GM13976 (cell line): ENCODE data around the gene CUEDC1.

Experiments
- DNase-seq: peaks from one replicate; pipeline ENCODE4 v3.0.0; 2012; ENCODE audit warnings: low spot score
- in situ Hi-C: fragments of 300-500 bp; cut with MboI; formaldehyde crosslinking; loops from one replicate; pipeline ENCODE4 v1.12.0; 2022; ENCODE audit warnings: low sequenced_read_pairs, mixed read lengths, inconsistent platforms; ENCODE audit not compliant: unreplicated experiment
- TF ChIP-seq, protein P1 (sequence below): IDR thresholded peaks from 2 replicates; pipeline ENCODE4 v1.5.1; 2012; ENCODE audit warnings: borderline replicate concordance, mild to moderate bottlenecking; ENCODE audit not compliant: insufficient read depth; ENCODE audit errors: extremely low read depth, missing control alignments, control extremely low read depth

The CUEDC1 gene

DNA sequence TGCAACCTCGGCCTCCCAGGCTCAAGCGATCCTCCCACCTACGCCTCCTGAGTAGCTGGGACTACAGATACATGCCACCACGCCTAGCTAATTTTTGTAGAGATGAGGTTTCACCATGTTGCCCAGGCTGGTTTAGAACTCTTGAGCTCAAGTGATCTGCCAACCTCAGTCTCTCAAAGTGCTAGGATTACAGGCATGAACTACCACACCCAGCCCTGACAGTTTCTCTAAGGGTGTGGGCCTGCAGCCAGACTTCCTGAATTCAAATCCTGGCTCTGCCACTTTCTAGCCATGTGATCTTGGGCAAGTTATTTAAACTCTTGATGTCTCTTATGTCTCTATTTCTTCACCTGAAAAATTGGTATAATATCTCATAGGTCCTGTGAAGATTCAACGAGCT lies 5.6 kb downstream of the CUEDC1 start:
- in situ Hi-C loops, result no loop called here
- DNase-seq, result no peak

DNA sequence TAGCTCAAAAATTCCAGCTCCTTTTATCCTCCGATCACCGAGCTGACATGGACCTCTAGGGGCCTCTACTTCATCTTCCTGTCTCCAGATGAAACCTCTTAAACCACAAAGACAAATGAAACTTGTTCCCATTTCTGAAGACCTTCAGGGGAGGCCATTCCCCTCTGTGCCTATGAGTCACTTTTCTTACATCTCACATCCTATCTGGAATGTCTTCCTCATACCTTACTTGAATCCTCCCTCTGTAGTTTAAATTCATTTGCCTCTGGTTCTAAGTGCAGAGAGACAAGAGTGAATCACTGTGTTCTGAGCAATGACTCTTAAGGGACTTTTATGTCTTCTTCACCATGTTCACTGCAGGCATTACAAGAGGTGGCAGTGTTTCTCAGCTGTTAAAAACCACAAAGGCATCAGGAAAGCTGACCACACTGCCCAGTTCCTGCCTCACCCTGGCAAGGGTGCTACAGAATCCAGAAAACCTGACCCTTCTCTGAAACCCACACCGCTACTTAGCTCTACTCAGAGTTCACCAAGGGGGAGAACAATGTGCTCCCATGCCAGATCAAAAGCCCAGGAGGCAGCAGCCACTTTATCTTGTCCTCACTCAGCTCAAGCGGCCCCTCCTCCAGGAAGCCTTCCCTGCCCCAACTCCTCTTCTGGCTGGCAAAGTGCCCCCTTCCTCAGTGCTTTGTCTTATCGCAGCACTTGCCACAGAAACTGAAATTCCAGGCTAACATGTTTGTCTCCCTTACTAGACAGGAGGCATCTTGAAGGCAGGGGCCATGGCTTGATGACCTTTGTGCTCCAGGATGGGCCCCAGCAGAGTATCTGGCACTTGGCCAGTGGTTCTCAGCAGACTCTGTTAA lies 6.4 kb downstream of the CUEDC1 start:
- TF ChIP-seq, protein P1, sequence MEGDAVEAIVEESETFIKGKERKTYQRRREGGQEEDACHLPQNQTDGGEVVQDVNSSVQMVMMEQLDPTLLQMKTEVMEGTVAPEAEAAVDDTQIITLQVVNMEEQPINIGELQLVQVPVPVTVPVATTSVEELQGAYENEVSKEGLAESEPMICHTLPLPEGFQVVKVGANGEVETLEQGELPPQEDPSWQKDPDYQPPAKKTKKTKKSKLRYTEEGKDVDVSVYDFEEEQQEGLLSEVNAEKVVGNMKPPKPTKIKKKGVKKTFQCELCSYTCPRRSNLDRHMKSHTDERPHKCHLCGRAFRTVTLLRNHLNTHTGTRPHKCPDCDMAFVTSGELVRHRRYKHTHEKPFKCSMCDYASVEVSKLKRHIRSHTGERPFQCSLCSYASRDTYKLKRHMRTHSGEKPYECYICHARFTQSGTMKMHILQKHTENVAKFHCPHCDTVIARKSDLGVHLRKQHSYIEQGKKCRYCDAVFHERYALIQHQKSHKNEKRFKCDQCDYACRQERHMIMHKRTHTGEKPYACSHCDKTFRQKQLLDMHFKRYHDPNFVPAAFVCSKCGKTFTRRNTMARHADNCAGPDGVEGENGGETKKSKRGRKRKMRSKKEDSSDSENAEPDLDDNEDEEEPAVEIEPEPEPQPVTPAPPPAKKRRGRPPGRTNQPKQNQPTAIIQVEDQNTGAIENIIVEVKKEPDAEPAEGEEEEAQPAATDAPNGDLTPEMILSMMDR, result no peak
- no peak for DNase-seq
- in situ Hi-C loops, result no loop called here

More for the DNA sequence above, 5.6 kb downstream of the CUEDC1 start:
- TF ChIP-seq, protein P1, result no peak

GRCh38 chr17:57948169-57948554 lies 7.0 kb downstream of the CUEDC1 start:
- TF ChIP-seq, protein P1, result no peak
- in situ Hi-C loops, result no loop called here
- no peak for DNase-seq

DNA sequence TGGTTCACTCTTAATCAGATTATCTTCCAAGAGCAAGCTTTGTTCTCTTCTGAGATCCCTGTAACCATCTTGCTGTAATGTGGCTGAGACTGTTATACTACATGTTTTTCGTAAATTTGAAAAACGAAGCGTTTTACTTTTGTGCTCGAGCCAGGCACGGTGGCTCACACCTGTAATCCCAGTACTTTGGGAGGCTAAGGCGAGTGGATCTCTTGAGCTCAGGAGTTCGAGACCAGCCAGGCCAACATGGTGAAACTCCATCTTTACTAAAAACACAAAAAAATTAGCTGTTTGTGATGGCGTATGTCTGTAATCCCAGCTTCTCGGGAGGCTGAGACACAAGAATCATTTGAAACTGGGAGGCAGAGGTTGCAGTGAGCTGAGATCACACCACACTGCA lies 7.8 kb downstream of the CUEDC1 start:
- no peak for DNase-seq
- in situ Hi-C loops, result no loop called here
- TF ChIP-seq, protein P1, result no peak

DNA sequence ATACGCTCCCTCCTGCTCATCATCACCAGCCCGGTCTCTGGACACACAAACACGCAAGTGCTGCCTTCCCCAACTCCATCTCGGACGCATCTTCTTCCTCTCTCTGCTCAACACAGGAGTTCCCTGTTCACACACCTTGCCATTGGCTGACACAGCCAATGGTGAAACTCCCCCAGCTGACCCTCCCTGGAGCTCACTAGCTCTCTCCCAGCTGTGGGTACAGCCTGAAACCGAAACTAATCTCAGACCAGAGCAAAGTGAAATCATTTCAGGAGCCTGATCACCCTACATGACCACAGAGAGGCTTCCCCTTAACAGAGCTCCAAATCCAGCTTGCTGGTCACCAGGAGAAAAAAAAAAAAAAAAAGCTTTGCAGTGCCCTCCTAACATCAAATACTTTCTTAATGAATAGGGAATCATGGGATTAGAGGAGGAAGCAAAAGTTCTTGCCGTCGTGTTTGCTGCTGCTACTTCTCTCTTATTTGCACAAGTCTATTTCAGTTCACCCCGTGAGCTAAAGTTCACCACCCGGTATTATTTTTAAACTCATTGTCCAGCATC lies 8.3 kb downstream of the CUEDC1 start:
- in situ Hi-C loops, result no loop called here
- TF ChIP-seq, protein P1, result no peak
- peak; percentile 75 for DNase-seq

DNA sequence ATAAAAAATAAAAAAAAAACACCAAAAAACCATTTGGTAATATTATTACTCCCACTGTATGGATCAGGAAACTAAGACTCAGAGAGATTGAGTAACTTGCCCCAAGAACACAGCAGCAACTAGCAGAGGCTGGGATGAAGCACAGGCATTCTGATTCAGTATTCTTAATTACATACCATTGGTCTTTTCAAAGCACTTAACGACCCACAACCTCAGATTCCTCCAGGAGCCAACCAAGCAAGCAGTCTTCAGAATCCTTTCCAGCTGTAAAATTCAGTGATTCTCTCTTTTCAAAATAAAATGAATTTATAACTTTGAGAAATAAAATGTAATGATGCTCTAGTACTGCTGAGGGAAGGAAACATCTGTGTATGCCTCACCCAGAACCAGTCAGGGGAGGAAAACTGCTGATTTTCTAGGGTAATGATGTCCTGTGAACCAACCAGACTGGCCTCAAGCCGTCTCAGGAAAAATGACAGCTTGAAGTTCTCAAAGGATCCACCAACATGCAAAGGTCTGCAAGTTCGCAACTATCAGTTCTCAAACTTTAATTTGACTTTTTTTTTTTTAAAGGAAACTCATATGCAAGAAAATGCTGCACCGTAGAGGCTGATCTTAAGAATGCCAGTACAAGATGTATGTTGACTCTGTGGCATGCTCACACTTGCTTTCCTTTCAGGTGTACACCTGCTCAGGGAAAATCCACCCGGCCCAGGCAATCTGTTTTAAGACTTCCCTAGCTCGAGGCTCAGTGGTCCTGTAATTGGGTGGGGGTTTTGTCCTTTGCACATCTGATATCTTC lies 9.0 kb downstream of the CUEDC1 start:
- TF ChIP-seq, protein P1, result no peak
- in situ Hi-C loops, result no loop called here
- no peak for DNase-seq
